IMR-90 (cell line): ENCODE measurements around the gene UGT2B28.

ENCODE experiments used
- CEBPB ChIP-seq: IDR thresholded peaks from 2 replicates; pipeline ENCODE4 v1.6.1; 2012; ENCODE audit warnings: low read depth, low read length, improper control_type of control experiment
- CHD1 ChIP-seq: IDR thresholded peaks from 2 replicates; pipeline ENCODE4 v1.6.1; 2012; ENCODE audit warnings: low read depth, low read length, improper control_type of control experiment
- CTCF ChIP-seq: conservative IDR thresholded peaks from 2 replicates; pipeline ENCODE4 v1.5.1; 2012; ENCODE audit warnings: mild to moderate bottlenecking, low read depth, low read length, improper control_type of control experiment
- ELK1 ChIP-seq: fragments of 150-350 bp; IDR thresholded peaks from 2 replicates; pipeline ENCODE4 v1.6.1; 2016; ENCODE audit warnings: low read depth, mild to moderate bottlenecking, low read length, moderate library complexity, borderline replicate concordance
- MAZ ChIP-seq: IDR thresholded peaks from 2 replicates; pipeline ENCODE4 v1.6.1; 2012; ENCODE audit warnings: low read depth, mild to moderate bottlenecking, low read length, improper control_type of control experiment, moderate library complexity, borderline replicate concordance
- MXI1 ChIP-seq: IDR thresholded peaks from 2 replicates; pipeline ENCODE4 v1.6.1; 2012; ENCODE audit warnings: low read depth, mild to moderate bottlenecking, low read length, moderate library complexity, borderline replicate concordance
- POLR2A ChIP-seq: IDR thresholded peaks from 2 replicates; pipeline ENCODE4 v1.6.1; 2012; ENCODE audit warnings: mild to moderate bottlenecking, low read depth, low read length
- RCOR1 ChIP-seq: IDR thresholded peaks from 2 replicates; pipeline ENCODE4 v1.6.1; 2012; ENCODE audit warnings: mild to moderate bottlenecking, low read length, improper control_type of control experiment; ENCODE audit not compliant: insufficient replicate concordance
- RFX5 ChIP-seq: IDR thresholded peaks from 2 replicates; pipeline ENCODE4 v1.8.0; 2012; ENCODE audit warnings: low read depth, mild to moderate bottlenecking, low read length, moderate library complexity
- SMC3 ChIP-seq: fragments of 150-350 bp; IDR thresholded peaks from 2 replicates; pipeline ENCODE4 v1.6.1; 2016; ENCODE audit warnings: low read depth, mild to moderate bottlenecking, antibody characterized with exemption, low read length, moderate library complexity
- USF2 ChIP-seq: fragments of 150-350 bp; IDR thresholded peaks from 2 replicates; pipeline ENCODE4 v1.6.1; 2017; ENCODE audit warnings: mild to moderate bottlenecking, antibody characterized with exemption, low read length, low read depth

- no peak for TF ChIP-seq CTCF
- no peak for TF ChIP-seq POLR2A
- no peak for TF ChIP-seq SMC3
- TF ChIP-seq ELK1: no peak
- no peak for TF ChIP-seq CHD1
- TF ChIP-seq MXI1: no peak
- TF ChIP-seq MAZ: no peak
- TF ChIP-seq USF2: no peak
- no peak for TF ChIP-seq CEBPB
- TF ChIP-seq RFX5: no peak
- no peak for TF ChIP-seq RCOR1
Observed at GRCh38 chr4:69321153-69321729, 41.0 kb downstream of the UGT2B28 start.
